GM13977 (cell line): ENCODE results near the gene TRIM26.

Experiments used
- DNase-seq: peaks from one replicate; pipeline ENCODE4 v3.0.0; 2012; ENCODE audit warnings: low spot score
- in situ Hi-C: fragments of 300-500 bp; cut with MboI; formaldehyde crosslinking; loops from one replicate; pipeline ENCODE4 v1.12.0; 2022; ENCODE audit warnings: low sequenced_read_pairs, low pct_unique_long_range_greater_than_20kb, mixed read lengths, inconsistent platforms; ENCODE audit not compliant: unreplicated experiment
- TF ChIP-seq, protein P1 (sequence below): IDR thresholded peaks from 2 replicates; pipeline ENCODE4 v1.5.1; 2012; ENCODE audit warnings: mild to moderate bottlenecking, control low read depth; ENCODE audit not compliant: insufficient read depth; ENCODE audit errors: extremely low read depth, missing control alignments

The TRIM26 gene

DNA sequence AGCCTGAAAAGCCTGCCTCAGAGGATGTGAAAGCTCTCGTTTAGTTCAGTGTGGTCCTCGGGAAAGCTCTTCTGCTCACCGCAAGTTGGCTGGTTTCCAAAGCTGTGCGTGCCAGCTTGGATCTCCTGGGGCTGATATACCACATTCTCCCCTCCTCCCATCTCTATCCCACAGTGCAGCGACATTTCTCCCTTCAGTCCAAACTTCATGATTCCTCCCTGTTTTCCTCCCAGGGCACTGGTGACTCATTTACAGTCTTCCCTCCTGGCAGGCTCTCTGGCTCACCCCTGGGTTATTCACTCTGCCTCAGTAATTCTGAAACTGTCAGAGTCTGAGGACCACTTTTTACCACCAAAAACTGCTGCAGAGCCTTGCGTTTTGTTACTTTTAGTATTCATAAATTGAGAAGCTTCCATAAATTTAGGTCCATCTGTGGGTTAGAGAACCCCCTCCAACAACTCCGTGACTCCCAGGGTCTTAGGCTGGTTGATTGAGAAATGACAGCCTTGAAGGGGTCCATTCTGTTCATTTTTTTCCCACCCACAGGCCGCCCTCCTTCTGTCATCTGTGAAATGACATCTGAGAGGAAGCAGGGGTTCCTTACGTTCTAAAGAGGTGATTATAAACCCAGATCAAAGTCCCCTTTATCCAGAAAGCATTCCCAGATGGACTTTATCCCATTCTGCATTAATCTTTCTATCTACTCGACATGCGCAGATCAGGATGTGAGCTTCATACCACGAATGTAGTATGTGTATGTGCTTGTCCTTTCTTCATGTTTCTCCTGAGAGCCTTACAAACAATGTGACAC is 58.3 kb downstream of the TRIM26 start:
- TF ChIP-seq, protein P1, sequence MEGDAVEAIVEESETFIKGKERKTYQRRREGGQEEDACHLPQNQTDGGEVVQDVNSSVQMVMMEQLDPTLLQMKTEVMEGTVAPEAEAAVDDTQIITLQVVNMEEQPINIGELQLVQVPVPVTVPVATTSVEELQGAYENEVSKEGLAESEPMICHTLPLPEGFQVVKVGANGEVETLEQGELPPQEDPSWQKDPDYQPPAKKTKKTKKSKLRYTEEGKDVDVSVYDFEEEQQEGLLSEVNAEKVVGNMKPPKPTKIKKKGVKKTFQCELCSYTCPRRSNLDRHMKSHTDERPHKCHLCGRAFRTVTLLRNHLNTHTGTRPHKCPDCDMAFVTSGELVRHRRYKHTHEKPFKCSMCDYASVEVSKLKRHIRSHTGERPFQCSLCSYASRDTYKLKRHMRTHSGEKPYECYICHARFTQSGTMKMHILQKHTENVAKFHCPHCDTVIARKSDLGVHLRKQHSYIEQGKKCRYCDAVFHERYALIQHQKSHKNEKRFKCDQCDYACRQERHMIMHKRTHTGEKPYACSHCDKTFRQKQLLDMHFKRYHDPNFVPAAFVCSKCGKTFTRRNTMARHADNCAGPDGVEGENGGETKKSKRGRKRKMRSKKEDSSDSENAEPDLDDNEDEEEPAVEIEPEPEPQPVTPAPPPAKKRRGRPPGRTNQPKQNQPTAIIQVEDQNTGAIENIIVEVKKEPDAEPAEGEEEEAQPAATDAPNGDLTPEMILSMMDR, result no peak
- in situ Hi-C loops, result no loop called here
- DNase-seq, result no peak

DNA sequence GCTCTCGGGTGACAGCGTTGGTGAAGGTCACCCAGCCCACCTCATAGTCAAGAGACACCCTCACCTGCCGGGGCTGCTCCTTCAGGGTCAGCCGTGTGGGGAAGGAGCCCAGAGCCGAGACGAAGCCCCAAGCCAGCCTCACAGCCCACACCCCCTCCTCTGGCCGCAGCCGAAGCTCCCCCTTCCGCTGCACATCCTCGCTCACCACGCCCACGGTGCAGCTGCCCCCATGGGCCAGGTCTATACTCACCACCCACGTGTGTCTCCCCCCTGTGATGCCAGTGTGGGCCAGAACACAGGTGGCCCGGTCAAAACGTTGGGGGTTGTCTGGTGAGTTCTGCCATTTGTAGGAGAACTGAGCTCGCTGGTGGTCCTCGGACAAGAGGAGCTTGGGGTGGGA is 59.1 kb downstream of the TRIM26 start:
- in situ Hi-C loops, result no loop called here
- TF ChIP-seq, protein P1, result no peak
- no peak for DNase-seq

DNA sequence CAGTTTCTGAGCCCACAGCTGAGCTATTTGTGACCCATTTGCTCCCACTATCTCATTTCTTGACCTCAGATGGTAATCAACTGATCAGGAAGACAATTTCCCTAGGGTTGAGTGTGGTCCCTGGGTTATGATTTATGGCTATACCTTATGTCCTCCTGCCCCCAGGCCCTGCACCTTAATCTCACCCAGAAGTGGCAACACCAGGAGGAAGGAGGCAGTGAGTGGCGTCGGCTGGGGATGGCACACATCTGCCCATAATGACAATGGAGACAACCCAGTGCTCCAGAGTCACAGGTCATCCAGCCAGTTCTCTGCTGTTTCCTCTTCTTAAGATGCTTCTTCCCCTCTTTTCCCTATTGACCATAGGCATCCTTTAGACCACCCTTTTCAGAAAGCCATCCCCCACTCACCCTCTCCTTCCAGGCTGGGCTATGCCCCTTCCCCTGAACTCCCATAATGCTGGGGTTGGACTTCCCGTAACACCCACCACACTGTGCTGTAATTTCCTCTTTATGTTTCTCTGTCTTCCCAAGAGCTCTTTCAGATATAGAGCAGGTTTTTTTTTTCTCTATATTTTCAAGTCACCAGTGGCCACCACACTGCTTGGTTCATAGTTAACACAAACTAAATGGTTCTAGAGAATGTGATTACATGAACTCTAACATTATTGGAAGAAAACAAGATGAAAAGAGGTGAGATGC is 60.1 kb downstream of the TRIM26 start:
- TF ChIP-seq, protein P1, result no peak
- in situ Hi-C loops, result no loop called here
- no peak for DNase-seq

DNA sequence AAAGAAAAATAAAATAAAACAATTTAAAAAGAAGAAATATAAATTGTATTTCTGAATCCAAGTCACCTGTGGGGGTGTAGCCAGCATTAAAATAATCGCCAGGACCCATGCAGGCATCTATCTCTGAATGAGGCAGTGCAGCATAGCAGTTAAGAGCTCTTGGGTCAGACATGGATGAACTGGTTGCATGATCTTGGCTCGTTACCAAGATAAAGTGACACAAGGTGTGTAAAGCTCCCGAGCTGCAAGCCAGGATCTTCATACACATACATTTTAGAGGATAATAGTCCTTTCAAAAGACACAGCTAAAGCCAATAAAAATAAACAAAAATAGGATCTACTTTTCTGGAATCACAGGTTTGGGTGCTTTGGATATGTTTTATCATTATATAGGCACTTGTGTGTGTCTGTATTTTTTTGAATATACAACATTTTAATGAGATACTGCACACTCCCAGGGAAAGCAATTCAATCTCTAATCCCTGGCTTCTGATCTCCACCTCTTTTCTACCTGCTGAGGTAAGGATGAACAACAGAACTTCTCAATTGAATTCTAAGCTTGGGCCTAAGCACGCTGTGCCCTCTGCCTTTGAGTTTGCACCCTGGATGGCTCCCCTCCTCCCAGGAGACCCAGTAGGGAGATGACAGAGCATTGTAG is 61.1 kb downstream of the TRIM26 start:
- no peak for DNase-seq
- in situ Hi-C loops, result no loop called here
- TF ChIP-seq, protein P1, result no peak

DNA sequence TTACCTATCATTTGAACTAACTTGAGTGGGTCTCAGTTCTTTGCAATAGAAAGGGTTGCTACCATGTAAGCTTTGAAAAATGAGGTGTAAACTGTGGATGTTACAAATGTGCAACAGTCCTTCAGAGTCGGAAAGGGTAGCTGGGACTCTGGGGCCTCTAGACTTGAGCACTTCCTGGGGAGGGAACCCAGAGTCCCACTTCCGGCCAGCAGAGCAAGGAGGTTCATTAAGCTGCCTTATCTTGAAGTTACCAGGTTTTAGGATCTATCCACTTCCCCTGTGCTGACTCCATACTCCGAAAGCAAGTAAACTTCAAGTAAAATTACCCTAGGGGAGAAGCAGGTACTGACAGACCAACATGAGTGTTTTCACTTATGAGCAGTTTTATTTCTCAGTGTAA is 61.6 kb downstream of the TRIM26 start:
- no peak for DNase-seq
- in situ Hi-C loops, result no loop called here
- TF ChIP-seq, protein P1, result no peak

DNA sequence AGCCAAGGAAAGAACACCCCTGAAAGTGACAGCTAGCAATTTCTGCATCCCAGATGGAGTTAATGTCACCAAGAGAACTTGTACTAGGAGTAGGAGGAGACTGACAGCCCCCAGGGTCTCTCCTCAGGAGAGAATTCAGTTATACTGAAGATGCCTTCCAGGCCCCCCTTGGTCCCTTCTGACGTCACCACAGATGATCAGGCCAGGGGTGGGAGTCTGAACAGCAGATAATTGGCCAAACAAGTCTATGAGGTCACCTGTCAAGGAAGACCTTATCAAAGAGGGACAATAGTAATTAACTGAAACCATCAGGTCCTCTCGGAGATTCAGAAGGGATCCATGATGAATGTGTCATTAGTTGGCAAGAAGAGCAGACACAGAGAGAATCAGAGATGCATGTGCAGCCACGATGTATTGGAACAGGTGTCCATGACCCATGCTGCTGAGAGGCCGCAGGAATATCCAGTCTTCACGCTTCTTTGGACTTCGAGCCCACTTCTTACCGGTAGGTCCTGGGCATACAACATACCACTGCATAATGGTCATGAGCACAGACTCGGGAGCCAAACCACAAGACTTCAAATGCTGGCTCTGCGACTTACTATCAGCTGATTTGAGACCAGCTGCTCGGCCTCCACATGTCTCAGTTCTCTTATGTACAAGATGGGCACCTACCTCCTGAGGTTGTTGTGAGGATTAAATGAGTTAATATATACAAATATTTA is 62.4 kb downstream of the TRIM26 start:
- in situ Hi-C loops, result no loop called here
- TF ChIP-seq, protein P1, result no peak
- DNase-seq, result no peak
